Amygdala (tissue), 56 donors: ENCODE results near the gene LCN10.
A peak's percentile ranks its signal among the peaks of the same experiment; 100 is the strongest.
"Not testable (repeated sequence)": the region's sequence is repeated elsewhere in the genome, so short reads cannot be mapped to it uniquely, and the experiment has no call there.

Source experiments
- DNase-seq, 56 donors: peaks; one replicate each; lab custom pipeline; 2025; lab: John Stamatoyannopoulos, UW

Gene LCN10

GRCh38 chr9:136707849-136708517 is 34.8 kb downstream of the LCN10 start:
- no peak for DNase-seq

DNA sequence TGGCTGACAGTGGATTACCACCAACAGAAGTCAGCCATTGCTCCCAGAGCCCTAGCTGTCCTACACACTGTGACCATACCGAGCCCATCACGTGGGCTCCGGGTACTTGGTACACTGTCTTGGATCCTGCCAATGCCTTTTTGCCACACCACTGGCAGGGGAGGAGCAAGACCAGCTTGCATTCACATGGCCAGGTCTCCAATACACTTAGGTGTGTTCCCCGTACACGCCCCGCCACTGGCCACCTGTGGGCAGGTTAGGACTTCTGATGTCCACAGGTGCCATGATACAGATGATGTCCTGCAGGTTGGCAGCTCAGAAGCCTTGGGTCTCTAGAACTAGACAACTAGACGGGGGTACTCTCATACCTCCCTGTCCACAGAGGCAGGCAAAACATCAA is 35.7 kb downstream of the LCN10 start:
- DNase-seq = no peak

DNA sequence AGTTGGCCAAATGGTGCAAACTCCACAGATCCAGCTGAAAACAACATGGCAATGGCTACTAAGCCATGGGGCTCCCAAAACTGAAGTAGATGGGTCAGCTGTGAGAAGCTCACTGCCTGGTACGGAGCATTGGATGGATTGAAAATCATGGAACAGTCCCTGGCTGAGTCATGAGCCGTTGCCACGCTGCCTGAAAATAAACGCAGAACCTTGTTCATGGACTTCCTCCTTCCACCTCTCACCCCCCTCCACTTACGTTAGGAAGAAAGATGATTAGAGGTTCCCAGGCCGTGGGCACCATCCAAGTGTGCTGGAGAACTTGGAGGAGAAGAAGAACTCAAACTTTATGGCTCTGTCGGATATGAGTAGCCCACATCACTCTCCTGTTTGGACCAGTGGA is 37.2 kb downstream of the LCN10 start:
- no peak for DNase-seq

GRCh38 chr9:136704741-136705140 is 38.0 kb downstream of the LCN10 start:
- not testable (repeated sequence) for DNase-seq

GRCh38 chr9:136703276-136703860 is 39.4 kb downstream of the LCN10 start:
- no peak for DNase-seq

DNA sequence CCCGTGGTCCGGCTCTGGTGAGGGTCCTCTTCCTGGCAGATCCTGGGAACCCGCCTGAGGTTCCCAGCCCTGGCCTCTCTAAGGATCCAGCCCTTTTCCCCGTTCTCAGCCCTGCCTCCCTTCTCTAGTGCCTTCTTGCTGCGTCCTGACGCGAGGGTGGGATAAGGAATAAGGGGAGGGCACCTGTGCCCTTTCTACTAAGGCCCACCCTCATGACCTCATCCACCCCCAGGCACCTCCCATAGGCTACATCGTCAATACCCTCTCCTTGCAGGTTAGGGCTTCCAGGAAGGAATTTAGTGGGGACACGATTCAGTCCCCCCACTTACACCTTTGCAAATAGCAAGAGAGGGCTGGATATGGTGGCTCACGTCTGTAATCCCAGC is 41.1 kb downstream of the LCN10 start:
- DNase-seq = no peak

GRCh38 chr9:136700959-136701667 is 41.6 kb downstream of the LCN10 start:
- no peak for DNase-seq

DNA sequence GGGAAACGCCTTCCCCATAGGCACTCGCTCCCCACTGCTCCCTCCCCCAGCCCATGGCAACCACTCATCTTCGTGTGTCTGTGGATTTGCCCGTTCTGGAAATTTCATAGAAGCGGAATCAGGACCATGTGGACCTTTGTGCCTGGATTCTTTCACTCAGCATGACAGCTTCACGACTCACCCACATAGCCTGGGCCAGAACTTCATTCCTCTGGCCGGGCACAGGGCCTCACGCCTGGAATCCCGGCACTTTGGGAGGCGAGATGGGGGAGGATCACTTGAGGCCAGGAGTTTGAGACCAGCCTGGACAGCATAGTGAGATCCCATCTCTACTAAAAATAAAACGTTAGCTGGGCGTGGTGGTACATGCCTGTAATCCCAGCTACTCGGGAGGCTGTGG is 42.4 kb downstream of the LCN10 start:
- DNase-seq = no peak

DNA sequence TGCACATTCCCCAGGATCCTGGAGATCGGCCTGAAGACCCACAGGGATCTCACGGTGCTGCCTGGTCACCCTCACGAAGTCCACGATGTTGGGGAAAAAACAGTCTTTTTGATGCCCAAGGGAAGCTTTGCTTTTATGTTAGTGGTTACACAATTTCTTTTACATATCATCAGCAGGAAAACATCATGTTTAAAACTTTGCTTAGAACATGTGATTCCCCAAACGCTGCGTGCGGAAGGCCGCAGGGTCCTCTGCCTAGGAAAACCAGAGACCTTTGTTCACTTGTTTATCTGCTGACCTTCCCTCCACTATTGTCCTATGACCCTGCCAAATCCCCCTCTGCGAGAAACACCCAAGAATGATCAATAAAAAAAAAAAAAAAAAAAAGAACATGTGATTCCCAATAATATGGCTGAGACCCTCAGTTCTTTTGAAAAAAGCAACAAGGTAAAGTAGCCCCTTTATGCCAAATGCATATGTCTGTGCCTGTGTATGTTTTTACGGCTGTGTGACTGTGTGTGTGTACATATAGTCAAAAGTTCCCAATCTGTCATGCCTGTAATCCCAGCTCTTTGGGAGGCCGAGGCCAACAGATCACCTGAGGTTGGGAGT is 44.0 kb downstream of the LCN10 start:
- DNase-seq = no peak

DNA sequence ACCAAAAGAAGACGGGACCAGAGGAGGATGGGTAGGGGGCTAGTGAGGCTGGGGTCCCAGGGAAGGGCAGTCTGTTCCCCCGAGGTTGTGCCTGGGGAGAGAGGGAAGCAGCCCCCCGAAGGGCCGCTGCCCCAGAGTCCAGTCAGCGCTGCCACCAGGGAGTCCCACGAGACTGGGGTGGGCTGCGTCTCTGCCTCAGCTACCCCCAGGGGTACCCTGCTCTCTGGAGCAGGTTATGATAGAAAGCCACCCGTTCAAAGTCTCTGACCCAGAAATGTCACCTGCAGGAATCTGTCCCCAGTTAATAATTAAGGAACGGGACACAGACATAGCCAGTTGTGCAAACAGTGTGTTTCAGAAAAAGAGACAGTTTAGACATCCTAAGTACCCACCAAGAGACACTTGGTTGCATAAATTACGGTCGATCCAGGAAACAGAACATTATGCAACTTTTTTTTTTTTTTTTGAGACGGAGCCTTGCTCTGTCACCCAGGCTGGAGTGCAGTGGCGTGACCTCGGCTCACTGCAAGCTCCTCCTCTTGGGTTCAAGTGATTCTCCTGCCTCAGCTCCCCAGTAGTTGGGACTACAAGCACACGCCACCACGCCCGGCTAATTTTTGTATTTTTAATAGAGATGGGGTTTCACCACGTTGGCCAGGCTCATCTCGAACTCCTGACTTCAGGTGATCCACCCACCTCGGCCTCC is 44.8 kb downstream of the LCN10 start:
- DNase-seq = no peak

GRCh38 chr9:136697146-136697820 is 45.5 kb downstream of the LCN10 start:
- DNase-seq = no peak

GRCh38 chr9:136696502-136696901 is 46.2 kb downstream of the LCN10 start:
- DNase-seq = no peak

DNA sequence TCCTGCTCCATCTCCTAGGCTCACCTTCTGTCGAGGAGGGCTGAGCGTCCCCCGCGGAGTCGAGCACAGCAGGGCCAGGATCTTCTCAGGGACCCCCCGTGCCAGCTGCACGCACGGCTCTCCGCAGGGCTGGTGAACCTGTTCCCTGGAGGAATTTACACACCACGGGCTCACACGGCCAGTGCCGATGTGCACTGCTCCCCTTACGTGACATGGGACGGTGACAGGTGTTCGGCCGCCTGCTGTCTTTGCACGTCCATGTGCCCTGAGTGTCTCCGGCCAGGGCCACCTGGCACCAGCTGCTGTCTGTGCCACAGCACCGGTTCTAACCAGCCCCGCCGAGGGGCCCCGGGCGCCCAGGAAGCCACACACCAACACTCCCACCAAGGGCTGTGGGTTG is 46.8 kb downstream of the LCN10 start:
- no peak for DNase-seq

GRCh38 chr9:136695435-136695895 is 47.3 kb downstream of the LCN10 start:
- DNase-seq = no peak

- DNase-seq = no peak
Measured at GRCh38 chr9:136694872-136695247, 47.9 kb downstream of the LCN10 start.

DNA sequence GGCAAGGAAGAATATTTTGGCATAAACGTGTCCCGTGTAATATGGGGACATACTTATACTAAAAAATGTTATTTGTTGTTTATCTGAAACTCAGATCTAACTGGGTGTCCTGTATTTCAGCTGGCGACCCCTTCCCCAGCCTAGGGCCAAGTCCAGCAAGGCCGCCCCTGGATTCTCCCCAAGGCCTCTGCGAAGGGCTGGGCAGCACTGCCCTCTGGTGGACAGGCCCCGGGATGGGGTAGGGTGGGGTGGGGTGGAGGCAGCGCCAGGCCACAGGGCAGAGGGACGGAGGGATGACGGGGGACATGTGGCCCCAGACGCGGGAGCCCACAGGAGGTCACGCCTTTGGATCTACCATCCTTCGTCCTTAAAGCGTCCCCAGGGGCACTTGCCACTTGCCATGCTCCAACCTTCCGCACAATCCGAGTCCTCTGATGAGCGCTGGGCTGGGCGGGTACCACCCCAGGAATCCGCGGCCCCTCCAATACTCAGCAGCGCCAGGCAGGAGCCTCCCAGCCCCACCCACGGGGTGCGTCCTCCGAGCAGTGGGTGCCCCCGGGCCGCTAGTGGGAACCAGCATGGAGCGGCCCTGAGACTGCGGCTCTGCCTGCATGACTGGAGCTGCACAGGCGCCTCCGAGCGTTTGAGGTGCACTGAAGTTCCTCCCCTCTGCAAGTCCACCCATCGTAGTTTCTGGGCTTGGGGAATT is 48.4 kb downstream of the LCN10 start:
- peak in 5 of 56 donors; percentile 2 to 49 (median 19) for DNase-seq

DNA sequence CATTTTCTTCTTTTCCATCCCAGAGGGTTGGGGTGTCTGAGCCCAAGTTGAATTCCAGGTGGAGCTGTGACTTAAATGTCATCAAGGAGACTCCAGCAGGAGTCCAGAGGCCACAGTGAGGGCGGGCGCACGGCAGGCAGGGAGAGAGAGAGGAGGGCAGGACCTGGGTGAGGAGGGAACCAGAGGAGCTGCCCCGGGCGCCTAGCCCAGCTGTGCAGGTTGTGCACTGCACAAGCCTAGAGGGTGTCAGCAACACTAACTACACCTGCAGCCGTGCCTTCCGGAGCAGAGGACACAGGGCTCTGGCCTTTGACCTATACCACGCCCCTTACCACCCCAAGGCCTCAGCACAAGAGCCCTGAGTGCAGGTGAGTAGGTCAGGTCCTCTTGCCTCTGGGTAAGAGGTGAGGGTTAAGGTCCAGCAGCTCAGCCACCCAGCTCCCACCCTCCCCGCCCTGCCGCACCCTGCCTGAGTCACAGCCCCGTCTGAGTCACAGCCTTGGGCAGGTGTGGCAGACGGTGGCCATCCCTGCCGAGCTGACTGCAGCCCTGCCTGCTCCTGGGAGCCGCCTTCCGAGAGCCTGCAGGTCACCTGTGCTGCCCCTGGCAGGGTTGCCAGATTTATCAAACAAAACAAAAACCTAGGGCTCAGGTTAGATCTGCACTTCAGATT is 49.1 kb downstream of the LCN10 start:
- DNase-seq = no peak

- no peak for DNase-seq
Measured at GRCh38 chr9:136693135-136693489, 49.6 kb downstream of the LCN10 start.
